GM12801 (cell line): Measurements from ENCODE around the gene EXOSC1.

Experiments used
- TF ChIP-seq, protein P1 (sequence below): IDR thresholded peaks from one replicate; pipeline ENCODE4 v1.5.1; 2011; ENCODE audit warnings: control low read depth; ENCODE audit not compliant: insufficient read length; ENCODE audit errors: extremely low read depth

The EXOSC1 gene

DNA sequence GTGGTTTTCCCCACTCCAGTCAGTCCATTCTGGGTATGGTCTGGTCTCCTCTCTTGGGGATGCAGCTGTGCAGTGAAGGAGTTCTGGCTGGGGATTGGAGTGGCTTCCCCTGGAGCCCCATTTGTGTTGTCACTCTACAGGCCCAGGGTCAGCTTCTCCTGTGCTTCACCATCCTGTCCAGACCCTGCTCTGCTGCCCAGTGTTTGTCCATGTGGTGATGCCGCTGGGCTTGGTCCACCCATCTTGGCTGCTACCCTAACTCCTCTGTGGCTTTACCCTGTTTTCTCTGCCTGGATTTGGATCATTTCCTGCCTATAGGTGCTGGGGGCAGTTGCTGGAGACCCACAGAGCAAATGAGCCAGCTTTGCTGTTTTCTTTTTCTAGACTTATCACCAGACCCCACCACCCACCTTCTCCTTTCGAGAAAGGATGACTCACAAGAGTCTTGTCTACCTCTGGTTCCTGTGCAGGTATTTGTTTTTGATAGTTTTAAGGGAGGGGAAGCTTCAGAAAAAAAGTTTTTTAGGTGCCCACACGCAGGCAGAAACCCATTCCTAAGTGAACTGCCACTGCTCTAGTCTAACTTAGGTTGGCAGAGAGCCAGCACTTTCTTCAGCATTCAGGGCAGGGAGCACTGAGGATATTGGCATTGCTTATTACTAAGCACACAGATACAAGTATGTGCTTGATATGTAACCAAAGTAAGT is 8.7 kb upstream of the EXOSC1 start:
- TF ChIP-seq, protein P1, sequence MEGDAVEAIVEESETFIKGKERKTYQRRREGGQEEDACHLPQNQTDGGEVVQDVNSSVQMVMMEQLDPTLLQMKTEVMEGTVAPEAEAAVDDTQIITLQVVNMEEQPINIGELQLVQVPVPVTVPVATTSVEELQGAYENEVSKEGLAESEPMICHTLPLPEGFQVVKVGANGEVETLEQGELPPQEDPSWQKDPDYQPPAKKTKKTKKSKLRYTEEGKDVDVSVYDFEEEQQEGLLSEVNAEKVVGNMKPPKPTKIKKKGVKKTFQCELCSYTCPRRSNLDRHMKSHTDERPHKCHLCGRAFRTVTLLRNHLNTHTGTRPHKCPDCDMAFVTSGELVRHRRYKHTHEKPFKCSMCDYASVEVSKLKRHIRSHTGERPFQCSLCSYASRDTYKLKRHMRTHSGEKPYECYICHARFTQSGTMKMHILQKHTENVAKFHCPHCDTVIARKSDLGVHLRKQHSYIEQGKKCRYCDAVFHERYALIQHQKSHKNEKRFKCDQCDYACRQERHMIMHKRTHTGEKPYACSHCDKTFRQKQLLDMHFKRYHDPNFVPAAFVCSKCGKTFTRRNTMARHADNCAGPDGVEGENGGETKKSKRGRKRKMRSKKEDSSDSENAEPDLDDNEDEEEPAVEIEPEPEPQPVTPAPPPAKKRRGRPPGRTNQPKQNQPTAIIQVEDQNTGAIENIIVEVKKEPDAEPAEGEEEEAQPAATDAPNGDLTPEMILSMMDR, result no peak

DNA sequence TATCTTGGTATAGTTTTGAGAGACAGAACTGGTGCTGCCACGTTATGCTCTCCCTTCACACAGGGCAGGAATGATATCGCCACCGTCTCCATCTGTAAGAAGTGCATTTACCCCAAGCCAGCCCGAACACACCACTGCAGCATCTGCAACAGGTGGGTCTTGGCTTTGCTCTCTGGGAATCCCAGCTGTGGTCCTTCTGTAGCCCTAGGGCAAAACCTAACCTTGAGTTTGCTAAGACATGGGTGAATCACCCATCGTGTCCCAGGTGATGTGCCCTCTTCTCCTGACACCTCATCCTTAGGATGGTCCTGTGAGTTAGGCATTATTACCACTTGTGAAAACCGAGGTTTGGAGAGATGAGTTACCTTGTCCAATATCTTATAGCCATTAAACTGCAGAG is 6.5 kb upstream of the EXOSC1 start:
- TF ChIP-seq, protein P1, result no peak

DNA sequence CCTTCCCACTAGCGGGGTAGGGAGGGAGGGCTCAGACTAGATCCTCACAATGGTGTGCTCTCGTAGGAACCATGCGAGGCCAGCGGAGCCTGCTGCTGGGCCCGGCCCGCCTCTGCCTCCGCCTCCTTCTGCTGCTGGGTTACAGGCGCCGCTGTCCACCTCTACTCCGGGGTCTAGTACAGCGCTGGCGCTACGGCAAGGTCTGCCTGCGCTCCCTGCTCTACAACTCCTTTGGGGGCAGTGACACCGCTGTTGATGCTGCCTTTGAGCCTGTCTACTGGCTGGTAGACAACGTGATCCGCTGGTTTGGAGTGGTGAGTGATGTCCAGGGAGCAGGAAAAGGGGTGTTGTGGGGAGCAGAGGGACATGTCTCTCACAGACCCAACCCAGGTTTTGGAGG is 5.8 kb upstream of the EXOSC1 start:
- TF ChIP-seq, protein P1, result no peak

DNA sequence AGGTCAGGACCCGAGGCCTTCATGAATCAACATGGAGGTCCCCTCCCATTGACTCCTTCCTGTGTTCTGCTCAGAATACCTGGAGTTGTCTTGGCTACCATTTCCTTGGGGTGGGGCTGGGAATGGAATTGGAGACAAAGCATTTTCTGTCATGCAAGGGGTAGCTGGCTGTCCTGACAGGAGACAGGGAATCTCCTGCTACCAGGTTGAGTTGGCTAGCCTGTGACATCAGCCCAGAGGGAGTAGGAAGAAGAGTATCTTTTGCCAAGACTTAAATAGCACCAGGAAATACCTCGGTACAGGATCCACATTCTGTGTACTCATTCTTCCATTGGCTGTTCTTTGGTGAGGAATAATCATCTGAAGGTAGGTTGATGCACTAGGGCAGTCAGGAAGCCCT is 5.0 kb upstream of the EXOSC1 start:
- TF ChIP-seq, protein P1, result no peak

DNA sequence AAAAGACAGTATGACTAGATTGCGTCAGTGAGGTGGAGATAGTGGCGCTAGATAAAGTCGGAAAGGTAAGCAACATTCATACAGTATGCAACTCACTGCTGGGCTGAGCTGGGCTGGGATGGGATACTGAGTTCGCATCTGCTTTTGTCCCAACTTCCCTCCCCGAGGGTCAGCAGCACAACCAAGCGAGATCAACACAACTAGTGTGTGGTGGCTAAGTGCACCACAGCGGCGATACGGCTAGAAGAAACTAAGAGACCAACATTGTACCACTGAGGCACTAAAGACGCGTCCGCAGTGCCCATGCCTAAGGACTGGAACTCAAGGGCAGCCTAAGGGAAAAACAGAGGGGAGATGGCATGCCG is 467 bp downstream of the EXOSC1 start:
- TF ChIP-seq, protein P1, result no peak

DNA sequence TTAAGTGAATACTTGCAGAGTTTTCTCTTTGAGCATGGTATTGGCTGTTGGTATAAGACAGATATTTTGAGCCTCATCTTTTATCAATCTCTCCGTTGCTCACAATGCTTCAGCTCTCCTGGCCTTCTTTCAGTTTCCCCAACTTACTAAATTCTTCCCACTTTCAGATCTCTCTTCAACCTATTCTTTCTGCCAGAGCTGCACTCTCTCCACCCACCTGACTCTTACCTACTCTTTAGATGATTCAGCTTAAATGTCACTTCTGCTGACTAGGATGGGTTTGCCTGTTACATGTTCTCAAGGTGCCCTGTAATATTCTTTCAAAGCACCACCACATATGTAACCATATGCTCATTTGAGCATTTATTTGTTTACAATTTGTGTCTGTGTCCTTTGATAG is 1.6 kb downstream of the EXOSC1 start:
- TF ChIP-seq, protein P1, result no peak

DNA sequence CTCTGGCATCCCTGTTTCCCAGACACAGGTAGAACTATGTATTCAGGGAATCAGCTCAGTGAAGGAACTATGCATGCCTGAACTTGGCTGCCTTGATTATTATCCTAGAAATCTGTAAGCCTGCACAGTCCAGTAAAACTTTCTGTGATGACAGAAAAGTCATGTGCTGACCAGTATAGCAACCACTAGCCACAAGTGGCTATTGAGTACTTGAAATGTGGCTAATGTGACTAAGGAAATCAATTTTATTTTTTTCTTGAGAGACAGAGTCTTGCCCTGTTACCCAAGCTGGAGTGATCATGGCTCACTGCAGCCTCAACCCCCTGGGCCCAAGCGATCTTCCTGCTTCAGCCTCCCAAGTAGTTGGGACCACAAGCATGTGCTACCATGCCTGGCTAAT is 3.5 kb downstream of the EXOSC1 start:
- TF ChIP-seq, protein P1, result no peak

DNA sequence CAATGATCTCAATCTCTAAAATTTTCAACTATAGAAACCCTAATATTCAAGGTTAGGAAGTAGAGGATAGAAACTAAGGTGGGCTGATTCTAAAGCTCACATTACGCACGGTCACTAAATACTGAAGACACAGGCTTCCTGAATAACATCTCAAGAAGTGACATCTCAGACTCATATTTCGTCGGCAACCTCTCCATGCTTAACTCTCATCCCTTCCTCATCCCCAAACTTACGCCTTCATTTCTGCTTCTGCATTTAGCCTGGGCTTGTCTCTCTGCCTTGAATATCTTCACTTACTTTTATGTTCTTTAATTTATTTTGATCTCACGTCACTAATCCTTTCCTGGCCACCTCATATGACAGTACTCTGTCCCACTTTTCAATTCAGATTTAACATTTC is 10.6 kb downstream of the EXOSC1 start:
- TF ChIP-seq, protein P1, result no peak
